Medulla oblongata (tissue), 1 donor: ENCODE data around the gene UBAP2L.

ENCODE experiments used
- DNase-seq: peaks from one replicate; pipeline ENCODE4 v3.0.0-alpha.2; 2015; ENCODE audit errors: extremely low spot score

Gene UBAP2L, protein sequence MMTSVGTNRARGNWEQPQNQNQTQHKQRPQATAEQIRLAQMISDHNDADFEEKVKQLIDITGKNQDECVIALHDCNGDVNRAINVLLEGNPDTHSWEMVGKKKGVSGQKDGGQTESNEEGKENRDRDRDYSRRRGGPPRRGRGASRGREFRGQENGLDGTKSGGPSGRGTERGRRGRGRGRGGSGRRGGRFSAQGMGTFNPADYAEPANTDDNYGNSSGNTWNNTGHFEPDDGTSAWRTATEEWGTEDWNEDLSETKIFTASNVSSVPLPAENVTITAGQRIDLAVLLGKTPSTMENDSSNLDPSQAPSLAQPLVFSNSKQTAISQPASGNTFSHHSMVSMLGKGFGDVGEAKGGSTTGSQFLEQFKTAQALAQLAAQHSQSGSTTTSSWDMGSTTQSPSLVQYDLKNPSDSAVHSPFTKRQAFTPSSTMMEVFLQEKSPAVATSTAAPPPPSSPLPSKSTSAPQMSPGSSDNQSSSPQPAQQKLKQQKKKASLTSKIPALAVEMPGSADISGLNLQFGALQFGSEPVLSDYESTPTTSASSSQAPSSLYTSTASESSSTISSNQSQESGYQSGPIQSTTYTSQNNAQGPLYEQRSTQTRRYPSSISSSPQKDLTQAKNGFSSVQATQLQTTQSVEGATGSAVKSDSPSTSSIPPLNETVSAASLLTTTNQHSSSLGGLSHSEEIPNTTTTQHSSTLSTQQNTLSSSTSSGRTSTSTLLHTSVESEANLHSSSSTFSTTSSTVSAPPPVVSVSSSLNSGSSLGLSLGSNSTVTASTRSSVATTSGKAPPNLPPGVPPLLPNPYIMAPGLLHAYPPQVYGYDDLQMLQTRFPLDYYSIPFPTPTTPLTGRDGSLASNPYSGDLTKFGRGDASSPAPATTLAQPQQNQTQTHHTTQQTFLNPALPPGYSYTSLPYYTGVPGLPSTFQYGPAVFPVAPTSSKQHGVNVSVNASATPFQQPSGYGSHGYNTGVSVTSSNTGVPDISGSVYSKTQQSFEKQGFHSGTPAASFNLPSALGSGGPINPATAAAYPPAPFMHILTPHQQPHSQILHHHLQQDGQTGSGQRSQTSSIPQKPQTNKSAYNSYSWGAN

GRCh38 chr1:154220071-154220969 is at the start of gene UBAP2L:
Gene UBAP2L (plus strand): TSS chr1:154220955. CDS start chr1:154225124, 4,169 bp downstream.
- DNase-seq = peak; percentile 99

DNA sequence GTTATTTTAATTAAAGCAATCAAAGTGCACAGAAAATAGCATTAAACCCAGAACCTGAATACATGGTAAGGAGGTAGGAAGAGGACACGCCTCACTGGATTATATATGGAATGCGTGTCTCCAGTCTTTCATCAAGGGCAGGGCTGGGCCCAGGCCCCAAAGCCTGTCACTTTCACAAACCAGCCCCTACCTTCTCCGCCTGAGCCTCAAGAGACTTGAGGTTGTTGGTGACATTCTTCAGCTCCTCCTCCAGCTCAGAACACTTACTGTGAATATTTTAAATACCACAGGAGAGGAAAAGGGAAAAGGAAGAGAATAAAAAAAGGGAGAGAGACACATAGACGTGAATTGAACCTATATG is 49.6 kb upstream of the UBAP2L start:
- no peak for DNase-seq

DNA sequence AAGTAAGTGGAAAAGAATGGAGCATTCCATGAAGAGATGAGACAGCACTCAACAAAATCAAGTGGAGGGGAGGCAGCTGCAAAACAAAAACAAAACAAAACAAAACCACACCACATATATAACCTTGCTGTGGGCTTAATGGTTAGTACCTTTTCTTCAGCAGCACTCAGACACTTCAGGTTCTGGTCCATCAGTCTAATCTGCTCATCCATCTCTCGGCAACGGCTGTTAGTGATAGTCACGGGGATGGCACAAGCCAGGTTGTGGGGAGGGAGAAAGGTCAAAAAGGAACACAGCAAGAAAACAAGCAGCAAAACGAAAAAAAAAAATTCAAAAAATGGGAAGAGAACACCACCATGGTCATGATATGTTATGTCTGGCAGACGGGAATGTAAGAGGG is 48.9 kb upstream of the UBAP2L start:
- no peak for DNase-seq

GRCh38 chr1:154174654-154175053 is 46.1 kb upstream of the UBAP2L start:
- DNase-seq = no peak

GRCh38 chr1:154176337-154176736 is 44.4 kb upstream of the UBAP2L start:
- DNase-seq = peak; percentile 64

DNA sequence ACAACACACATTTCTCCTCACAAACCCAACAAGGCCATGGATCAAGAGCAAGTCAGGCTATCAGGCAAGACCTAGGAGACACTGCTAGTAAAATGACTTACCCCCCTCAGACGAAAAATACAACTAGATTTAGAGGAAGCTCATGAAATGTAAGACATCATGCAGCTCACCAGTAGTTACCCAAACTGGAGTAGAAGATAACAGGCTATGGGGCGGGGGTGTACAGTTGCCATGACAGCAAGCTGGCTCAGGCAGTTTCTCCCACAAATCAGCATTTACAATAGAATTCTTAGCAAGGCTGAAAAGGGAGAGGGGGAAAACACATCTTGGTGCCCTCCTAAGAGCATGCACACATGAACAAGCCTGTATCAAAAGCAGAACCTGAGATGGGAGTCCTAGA is 42.7 kb upstream of the UBAP2L start:
- no peak for DNase-seq

GRCh38 chr1:154178911-154179811 is 41.6 kb upstream of the UBAP2L start:
- DNase-seq = no peak

GRCh38 chr1:154179946-154180687 is 40.6 kb upstream of the UBAP2L start:
- no peak for DNase-seq

DNA sequence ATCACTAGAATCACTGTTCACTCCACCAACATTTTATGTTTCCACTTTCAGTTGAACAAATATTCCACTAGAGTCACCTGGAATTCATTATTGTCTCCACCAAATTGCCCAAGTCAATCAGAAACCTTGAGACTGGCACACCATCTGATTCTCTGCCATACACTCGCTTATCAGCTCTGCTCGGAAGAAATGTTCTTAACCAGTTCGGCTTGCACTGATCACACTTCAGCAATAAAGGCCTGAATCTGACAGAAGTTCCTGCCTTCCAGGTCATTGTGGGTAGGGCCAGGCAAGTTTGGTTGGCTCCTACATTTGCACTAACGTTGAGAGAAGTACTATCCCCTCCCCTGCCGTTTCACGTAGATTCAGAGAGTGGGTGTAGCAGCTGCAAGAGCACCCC is 38.8 kb upstream of the UBAP2L start:
- DNase-seq = no peak

DNA sequence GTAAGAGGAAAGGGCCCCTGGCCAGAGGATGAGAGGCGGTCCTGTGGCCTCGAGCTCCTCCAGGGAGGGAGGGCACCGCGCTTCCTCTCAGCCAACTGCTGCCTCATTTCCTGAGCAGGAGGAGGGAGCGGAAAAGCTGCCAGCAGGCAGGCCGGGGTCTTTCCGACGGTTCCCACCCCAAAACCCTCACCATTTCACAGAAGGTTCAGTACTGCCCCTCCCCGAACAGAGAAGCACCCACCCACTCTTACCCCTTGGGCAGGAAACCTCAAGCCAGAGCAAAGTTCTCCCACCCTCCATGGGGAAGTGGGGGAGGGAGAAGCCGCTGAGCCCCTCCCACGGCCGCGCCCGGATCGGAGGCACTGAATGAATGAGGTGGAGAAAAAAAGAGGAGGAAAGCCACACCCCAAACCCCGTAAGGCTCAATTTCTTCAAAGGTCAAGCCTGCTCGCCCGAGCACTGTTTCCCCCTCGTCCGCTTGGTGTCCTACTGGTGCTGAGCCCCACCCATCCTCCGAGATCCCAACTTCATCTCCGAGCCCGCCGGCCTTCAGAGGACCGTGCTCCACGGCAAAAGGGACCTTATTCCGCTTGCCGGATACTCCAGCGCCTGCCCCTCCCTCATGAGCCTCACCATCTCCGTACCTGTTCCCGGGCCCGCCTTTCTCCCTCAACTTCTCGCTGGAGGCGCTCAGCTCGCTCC is 38.3 kb upstream of the UBAP2L start:
- DNase-seq = peak; percentile 72

GRCh38 chr1:154183046-154183915 is 37.5 kb upstream of the UBAP2L start:
- peak; percentile 96 for DNase-seq

GRCh38 chr1:154186177-154186576 is 34.6 kb upstream of the UBAP2L start:
- DNase-seq = peak; percentile 37

DNA sequence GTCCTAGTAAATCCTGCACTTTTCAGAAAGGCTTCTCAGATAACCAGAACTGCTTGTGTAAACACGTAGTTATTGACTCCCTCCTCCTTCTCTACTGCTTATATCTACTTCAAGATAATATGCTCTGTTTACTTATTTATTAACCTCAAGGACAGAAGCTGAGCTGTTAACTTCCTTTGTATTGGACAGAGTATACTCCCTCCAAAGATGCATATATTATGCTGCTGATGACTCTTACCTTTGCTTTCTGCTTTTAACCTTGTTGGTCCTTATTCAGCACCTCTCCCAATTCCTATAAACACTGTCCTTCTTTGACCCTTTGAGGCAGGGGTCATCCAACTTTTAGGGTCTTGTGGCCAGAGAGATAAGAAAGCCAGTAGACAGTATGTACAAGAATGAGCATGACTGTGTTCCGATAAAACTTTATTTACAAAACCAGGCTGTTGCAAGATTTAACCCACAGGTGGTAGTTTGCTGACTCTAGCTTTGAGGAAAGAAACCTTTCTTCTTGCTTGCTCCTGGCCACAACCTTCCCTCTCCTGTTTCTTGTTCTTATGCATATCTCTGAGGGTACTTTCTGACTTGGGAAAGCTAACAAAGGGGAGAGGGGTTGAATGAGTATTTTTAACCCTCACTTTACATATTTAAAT is 33.8 kb upstream of the UBAP2L start:
- DNase-seq = no peak

DNA sequence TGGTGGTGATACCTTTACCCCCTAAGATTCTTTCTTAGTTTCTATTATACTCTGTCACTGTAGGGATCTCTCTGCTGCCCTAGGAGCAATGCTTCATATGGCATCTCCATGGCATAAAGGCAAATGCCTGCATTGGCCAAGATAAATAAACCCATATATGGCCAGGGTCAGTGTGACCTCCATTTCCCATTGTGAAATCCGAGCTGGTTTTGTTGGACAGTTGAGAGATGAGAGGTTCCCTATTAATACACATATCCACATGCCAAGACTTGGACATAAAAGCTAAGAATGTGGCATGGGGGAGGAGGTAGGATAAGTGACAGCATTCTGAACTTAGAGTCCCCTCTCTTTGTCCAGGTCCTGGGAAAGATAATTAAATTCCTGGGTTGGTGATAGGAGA is 30.2 kb upstream of the UBAP2L start:
- DNase-seq = no peak

GRCh38 chr1:154191990-154192461 is 28.7 kb upstream of the UBAP2L start, which contains the start of gene TPM3:
Gene TPM3 (minus strand): TSS chr1:154192100. CDS start chr1:154192018, 82 bp downstream.
- no peak for DNase-seq

GRCh38 chr1:154192476-154192875 is 28.3 kb upstream of the UBAP2L start:
- no peak for DNase-seq

DNA sequence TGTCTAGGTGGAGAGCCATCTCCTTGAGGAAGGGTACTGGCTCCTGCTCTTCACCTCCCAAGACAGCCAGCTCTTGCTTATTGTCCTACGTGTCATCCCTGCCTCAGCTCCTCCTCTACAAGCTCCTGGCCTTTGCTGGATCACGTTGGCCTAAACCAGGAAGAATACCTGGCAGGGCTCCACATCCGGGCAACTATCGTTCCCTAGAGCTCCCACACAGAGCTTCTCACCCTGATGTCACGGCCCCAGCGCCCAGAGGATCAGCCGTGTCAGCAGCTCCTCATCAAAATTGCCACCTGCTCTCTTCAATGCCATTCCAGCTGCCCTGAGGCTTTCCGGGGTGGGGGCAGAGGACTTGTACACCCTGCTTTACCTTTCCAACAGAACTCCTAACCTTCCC is 26.9 kb upstream of the UBAP2L start:
- DNase-seq = no peak
